Mesenchymal stem cell (in vitro differentiated cells and primary cell): ENCODE data around the gene TAOK3.

Experiments
- DNase-seq: peaks from one replicate; pipeline ENCODE4 v3.0.0-alpha.2; 2013
- H2AFZ ChIP-seq: one replicate; pipeline ENCODE4 v1.6.1; 2013; ENCODE audit warnings: low read depth, mild to moderate bottlenecking, control low read depth, inconsistent platforms, low read length, moderate library complexity
- H2AK5ac ChIP-seq: 2 replicates; pipeline ENCODE4 v1.6.1; 2013; ENCODE audit warnings: low read length, moderate library complexity, mild to moderate bottlenecking, inconsistent platforms; ENCODE audit not compliant: severe bottlenecking
- H2BK120ac ChIP-seq: one replicate; pipeline ENCODE4 v1.6.1; 2013; ENCODE audit warnings: low read depth, mild to moderate bottlenecking, inconsistent platforms, low read length, moderate library complexity
- H2BK12ac ChIP-seq, 2 experiments: one replicate each; pipeline ENCODE4 v1.6.1; 2013; ENCODE audit warnings: inconsistent platforms in 2 of 2, low read length in 2 of 2, mild to moderate bottlenecking in 2 of 2, moderate library complexity in 2 of 2, control low read depth in 1 of 2
- H2BK15ac ChIP-seq: one replicate; pipeline ENCODE4 v1.6.1; 2013; ENCODE audit warnings: mild to moderate bottlenecking, low read depth, inconsistent platforms; ENCODE audit not compliant: poor library complexity, severe bottlenecking
- H2BK5ac ChIP-seq: 2 replicates; pipeline ENCODE4 v1.6.1; 2013; ENCODE audit warnings: low read depth, mild to moderate bottlenecking, low read length, control low read depth, inconsistent platforms; ENCODE audit not compliant: poor library complexity, severe bottlenecking
- H3K14ac ChIP-seq, 2 experiments: one replicate each; pipeline ENCODE4 v1.6.1; 2013; ENCODE audit warnings: inconsistent platforms in 2 of 2, low read length in 2 of 2, control low read depth in 1 of 2, mild to moderate bottlenecking in 1 of 2, moderate library complexity in 1 of 2
- H3K18ac ChIP-seq, 2 experiments: one replicate each; pipeline ENCODE4 v1.6.1; 2013; ENCODE audit warnings: inconsistent platforms in 2 of 2, low read length in 2 of 2, control low read depth in 1 of 2, low read depth in 1 of 2, mild to moderate bottlenecking in 1 of 2
- H3K23ac ChIP-seq, 2 experiments: one replicate each; pipeline ENCODE4 v1.6.1; 2013; ENCODE audit warnings: inconsistent platforms in 2 of 2, low read length in 2 of 2, mild to moderate bottlenecking in 2 of 2, moderate library complexity in 2 of 2, control low read depth in 1 of 2
- H3K27ac ChIP-seq: 2 replicates; pipeline ENCODE4 v1.5.1; 2013; ENCODE audit warnings: mild to moderate bottlenecking, moderate library complexity, low read length, control low read depth, inconsistent platforms; ENCODE audit not compliant: poor library complexity, severe bottlenecking
- H3K27me3 ChIP-seq, 2 experiments: 2 replicates each; pipeline versions ENCODE4 v1.6.1 to v1.7.0; 2013; ENCODE audit warnings: low read length in 2 of 2, mild to moderate bottlenecking in 2 of 2, moderate library complexity in 2 of 2, control low read depth in 1 of 2, inconsistent platforms in 1 of 2; ENCODE audit not compliant: control insufficient read depth in 1 of 2, insufficient read depth in 1 of 2
- H3K36me3 ChIP-seq, 2 experiments: 2 replicates each; pipeline versions ENCODE4 v1.6.1 to v1.7.0; 2013; ENCODE audit warnings: low read length in 2 of 2, control low read depth in 1 of 2, inconsistent platforms in 1 of 2, low read depth in 1 of 2, mild to moderate bottlenecking in 1 of 2; ENCODE audit not compliant: insufficient read depth in 2 of 2, control insufficient read depth in 1 of 2
- H3K4ac ChIP-seq, 2 experiments: one replicate each; pipeline ENCODE4 v1.6.1; 2013; ENCODE audit warnings: inconsistent platforms in 2 of 2, low read length in 2 of 2, mild to moderate bottlenecking in 2 of 2, moderate library complexity in 2 of 2, control low read depth in 1 of 2, low read depth in 1 of 2
- H3K4me1 ChIP-seq: 2 replicates; pipeline ENCODE4 v1.6.1; 2013; ENCODE audit warnings: low read depth, low read length, control low read depth; ENCODE audit not compliant: control insufficient read depth, insufficient read depth
- H3K4me2 ChIP-seq: 2 replicates; pipeline ENCODE4 v1.6.1; 2013; ENCODE audit warnings: low read length, mild to moderate bottlenecking, inconsistent platforms; ENCODE audit not compliant: poor library complexity, severe bottlenecking
- H3K4me3 ChIP-seq, 2 experiments: 2 replicates each; pipeline versions ENCODE4 v1.5.1 to v1.7.0; 2013; ENCODE audit warnings: low read length in 2 of 2, mild to moderate bottlenecking in 2 of 2, control low read depth in 1 of 2, low read depth in 1 of 2; ENCODE audit not compliant: insufficient read depth in 1 of 2
- H3K79me1 ChIP-seq: replicated peaks from 2 replicates; pipeline ENCODE4 v1.6.1; 2013; ENCODE audit warnings: mild to moderate bottlenecking, control low read depth, low read length, inconsistent platforms; ENCODE audit not compliant: poor library complexity, severe bottlenecking
- H3K9ac ChIP-seq: 2 replicates; pipeline ENCODE4 v1.7.0; 2013; ENCODE audit warnings: mild to moderate bottlenecking, low read length, moderate library complexity
- H3K9me3 ChIP-seq: 2 replicates; pipeline ENCODE4 v1.7.0; 2013; ENCODE audit warnings: mild to moderate bottlenecking, low read length; ENCODE audit not compliant: control insufficient read depth
- H4K8ac ChIP-seq: one replicate; pipeline ENCODE4 v1.6.1; 2013; ENCODE audit warnings: inconsistent platforms, mild to moderate bottlenecking, low read length, moderate library complexity
- H4K91ac ChIP-seq: one replicate; pipeline ENCODE4 v1.6.1; 2013; ENCODE audit warnings: mild to moderate bottlenecking, low read length, inconsistent platforms
- WGBS: methylation state at CpG from one replicate; pipeline ENCODE4 v1.1.7; 2013; ENCODE audit warnings: mixed read lengths; 5-methylcytosine and 5-hydroxymethylcytosine counted together

Gene TAOK3

DNA sequence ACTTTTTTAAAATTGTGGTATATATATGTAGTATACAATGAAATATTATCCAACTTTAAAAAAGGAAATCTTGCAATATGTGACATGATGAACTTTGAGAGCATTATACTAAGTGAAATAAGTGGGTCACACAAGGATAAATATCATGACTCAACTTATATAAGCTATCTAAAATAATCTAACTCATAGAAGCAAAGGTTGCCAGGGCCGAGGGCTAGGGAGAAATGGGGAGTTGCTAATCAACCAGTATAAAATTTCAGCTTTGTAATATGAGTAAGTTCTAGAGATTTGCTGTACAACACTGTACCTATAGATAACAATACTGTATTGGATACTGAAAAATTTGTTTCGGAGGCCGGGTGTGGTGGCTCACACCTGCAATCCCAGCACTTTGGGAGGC lies 38.5 kb downstream of the TAOK3 start:
- H3K4me2 ChIP-seq, result no peak overlapping the region
- 100% methylated on average over 2 of the region's 3 CpGs for WGBS
- DNase-seq, result no peak
- no peak overlapping the region for H3K27ac ChIP-seq
- no peak overlapping the region for H2BK5ac ChIP-seq
- H2BK120ac ChIP-seq, result no peak overlapping the region
- H3K9me3 ChIP-seq, result no peaks in the 10 kb centered on the region
- H3K27me3 ChIP-seq, result no peaks in the 10 kb centered on the region
- H3K18ac ChIP-seq, result no peak overlapping the region
- no peak overlapping the region for H4K8ac ChIP-seq
- H3K4me1 ChIP-seq, result no peaks in the 10 kb centered on the region
- no peak overlapping the region for H3K4me3 ChIP-seq
- peaks cover 2% of the 10 kb centered on the region for H3K79me1 ChIP-seq
- H2BK12ac ChIP-seq, result no peak overlapping the region
- no peak overlapping the region for H4K91ac ChIP-seq
- no peak overlapping the region for H3K4ac ChIP-seq
- no peak overlapping the region for H2BK15ac ChIP-seq
- H3K9ac ChIP-seq, result no peak overlapping the region
- H3K36me3 ChIP-seq, result no peaks in the 10 kb centered on the region
- no peak overlapping the region for H2AK5ac ChIP-seq
- no peak overlapping the region for H3K23ac ChIP-seq
- H2AFZ ChIP-seq, result no peak overlapping the region
- no peak overlapping the region for H3K14ac ChIP-seq

DNA sequence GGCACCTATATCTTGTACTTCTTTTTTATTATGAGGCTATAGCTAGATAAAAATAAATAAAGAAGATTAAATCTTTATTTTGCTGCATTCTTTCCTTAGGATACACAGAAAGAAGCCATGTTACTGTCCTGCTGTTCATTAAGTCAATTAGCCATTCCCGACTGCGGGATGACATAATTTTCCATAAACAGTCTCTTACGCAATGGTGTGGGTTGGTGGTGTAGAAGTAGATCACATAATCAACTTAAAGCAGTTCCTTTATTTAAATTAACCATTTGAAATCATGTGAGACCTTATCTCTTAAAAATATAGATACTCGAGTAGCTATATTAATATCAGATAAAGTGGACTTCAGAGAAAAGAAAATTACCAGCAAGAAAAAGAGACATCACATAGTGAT lies 40.2 kb downstream of the TAOK3 start:
- Histone ChIP-seq H4K91ac (no peak overlapping the region), H3K4me2 (no peak overlapping the region), H4K8ac (no peak overlapping the region), H2BK120ac (no peak overlapping the region), H3K4ac (no peak overlapping the region), H3K36me3 (no peaks in the 10 kb centered on the region), H2AFZ (no peak overlapping the region), H2BK12ac (no peak overlapping the region), H2AK5ac (no peak overlapping the region), H3K9ac (no peak overlapping the region), H2BK5ac (no peak overlapping the region), H3K4me1 (no peaks in the 10 kb centered on the region), H3K14ac (no peak overlapping the region), H3K18ac (no peak overlapping the region), H3K23ac (no peak overlapping the region), H3K4me3 (no peak overlapping the region), H3K27me3 (no peaks in the 10 kb centered on the region), H3K9me3 (no peaks in the 10 kb centered on the region), H2BK15ac (no peak overlapping the region), H3K79me1 (no peaks in the 10 kb centered on the region), H3K27ac (no peak overlapping the region)
- peak; percentile 80 for DNase-seq
- 60% methylated on average over 2 of the region's 4 CpGs for WGBS

DNA sequence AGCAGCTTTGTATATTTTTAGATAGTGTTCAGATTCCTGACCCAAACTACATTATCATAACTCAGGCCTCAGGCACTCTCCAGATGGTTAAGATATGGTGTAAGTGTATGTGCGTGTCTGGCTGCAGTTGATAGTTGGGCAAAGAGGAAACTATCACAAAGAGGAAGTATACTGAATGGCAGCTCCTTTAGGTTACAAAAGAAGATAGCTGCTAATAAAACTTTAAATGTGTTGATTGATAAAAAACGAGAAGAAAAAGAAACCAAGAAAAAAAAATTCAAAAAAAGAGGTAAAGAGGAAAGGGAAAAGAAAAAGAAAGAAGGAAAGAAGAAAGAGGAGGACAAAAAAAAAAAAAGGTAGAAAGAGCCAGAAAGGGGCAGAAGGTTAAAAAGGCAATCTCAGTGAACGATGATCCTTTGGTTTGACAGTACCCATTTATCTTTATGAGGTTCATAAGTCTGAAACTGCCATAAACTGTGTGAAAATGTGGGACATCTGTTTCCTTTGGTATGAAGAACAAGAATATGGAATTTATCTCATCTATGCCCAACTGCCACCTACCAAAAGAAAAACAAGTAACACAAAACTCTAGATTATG lies 42.2 kb downstream of the TAOK3 start:
- H3K27ac ChIP-seq, result no peak overlapping the region
- no peak overlapping the region for H4K91ac ChIP-seq
- H3K23ac ChIP-seq, result no peak overlapping the region
- H3K9me3 ChIP-seq, result no peaks in the 10 kb centered on the region
- DNase-seq, result peak; percentile 91
- no peak overlapping the region for H2AK5ac ChIP-seq
- H3K14ac ChIP-seq, result no peak overlapping the region
- H3K4ac ChIP-seq, result no peak overlapping the region
- no peak overlapping the region for H3K4me2 ChIP-seq
- no peak overlapping the region for H2BK120ac ChIP-seq
- no peak overlapping the region for H3K18ac ChIP-seq
- H4K8ac ChIP-seq, result no peak overlapping the region
- no peak overlapping the region for H2BK12ac ChIP-seq
- no peak overlapping the region for H3K9ac ChIP-seq
- no peaks in the 10 kb centered on the region for H3K4me1 ChIP-seq
- H3K4me3 ChIP-seq, result no peak overlapping the region
- WGBS, result 42% methylated on average over 3 of the region's 3 CpGs
- H3K79me1 ChIP-seq, result no peaks in the 10 kb centered on the region
- H2BK5ac ChIP-seq, result no peak overlapping the region
- no peak overlapping the region for H2AFZ ChIP-seq
- no peak overlapping the region for H2BK15ac ChIP-seq
- H3K36me3 ChIP-seq, result peaks cover 0 to 3% of the 10 kb centered on the region in 2 experiments
- H3K27me3 ChIP-seq, result no peaks in the 10 kb centered on the region

DNA sequence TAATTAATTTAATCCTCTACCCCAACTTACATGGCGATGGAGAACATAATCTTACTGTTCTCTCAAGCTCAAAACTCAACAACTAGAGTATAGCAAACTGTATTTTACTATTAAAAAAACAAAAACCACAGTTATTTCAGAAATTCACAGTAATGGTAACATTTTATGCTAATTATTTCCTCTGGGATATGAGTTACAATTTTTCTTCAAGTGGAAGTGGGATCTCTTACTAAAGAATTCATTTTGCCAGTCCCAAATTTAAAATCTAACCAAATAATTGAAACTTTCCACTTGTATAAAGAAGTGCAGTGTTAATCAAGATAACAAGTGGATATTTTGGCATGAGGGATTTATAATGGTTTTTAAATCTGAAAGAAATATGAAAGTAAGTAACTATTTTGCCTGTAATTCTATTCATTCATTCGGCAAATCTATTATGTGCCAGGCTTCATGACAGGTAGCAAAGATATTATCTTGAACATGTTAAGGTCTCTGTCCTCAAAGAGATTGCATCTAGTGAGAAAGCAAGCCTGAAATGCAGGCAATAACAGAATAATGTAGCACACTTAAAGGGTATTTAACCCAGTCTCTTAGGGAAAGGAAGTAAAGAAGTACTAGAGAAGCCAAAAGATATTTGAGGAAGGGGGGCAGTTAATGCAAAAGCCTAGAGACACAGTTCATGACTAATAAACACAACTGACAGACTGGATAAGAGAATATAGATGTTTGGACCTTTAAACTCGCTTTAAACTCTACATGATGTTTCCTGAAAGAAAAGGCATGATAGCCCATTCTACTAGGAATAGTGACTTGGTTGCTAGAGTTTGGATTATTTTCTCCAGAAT lies 44.0 kb downstream of the TAOK3 start:
- Histone ChIP-seq H3K18ac (no peak overlapping the region), H3K4me3 (no peak overlapping the region), H3K23ac (no peak overlapping the region), H3K27ac (no peak overlapping the region), H4K91ac (no peak overlapping the region), H3K4ac (no peak overlapping the region), H4K8ac (no peak overlapping the region), H3K9ac (no peak overlapping the region), H2BK15ac (no peak overlapping the region), H3K79me1 (no peaks in the 10 kb centered on the region), H2AK5ac (no peak overlapping the region), H3K27me3 (no peaks in the 10 kb centered on the region), H2BK5ac (no peak overlapping the region), H2BK12ac (no peak overlapping the region), H3K14ac (no peak overlapping the region), H2AFZ (no peak overlapping the region), H3K9me3 (no peaks in the 10 kb centered on the region), H2BK120ac (no peak overlapping the region), H3K4me2 (no peak overlapping the region), H3K36me3 (peaks cover 0 to 3% of the 10 kb centered on the region in 2 experiments), H3K4me1 (no peaks in the 10 kb centered on the region)
- peak; percentile 52 for DNase-seq
- 67% methylated on average over 1 of the region's 3 CpGs for WGBS
